Urinary bladder (tissue), 4 donors: ENCODE data around the gene SYT14. TPM values are rescaled to one million over a fixed set of nuclear protein-coding genes. Genes with fewer than 3 reads are reported as not detected.
A peak's percentile ranks its signal among the peaks of the same experiment; 100 is the strongest.

Experiments used
- DNase-seq: peaks from one replicate; pipeline ENCODE4 v3.0.0-alpha.2; 2015; ENCODE audit errors: extremely low spot score
- H3K27ac ChIP-seq: one replicate; pipeline ENCODE4 v1.5.1; 2013; ENCODE audit warnings: low read depth, mild to moderate bottlenecking, moderate library complexity
- H3K36me3 ChIP-seq: one replicate; pipeline ENCODE4 v1.6.1; 2013; ENCODE audit warnings: mild to moderate bottlenecking, moderate library complexity; ENCODE audit not compliant: insufficient read depth
- H3K4me1 ChIP-seq: one replicate; pipeline ENCODE4 v1.6.1; 2013; ENCODE audit warnings: mild to moderate bottlenecking, moderate library complexity; ENCODE audit not compliant: insufficient read depth
- H3K4me3 ChIP-seq: one replicate; pipeline ENCODE4 v1.5.1; 2013; ENCODE audit warnings: low read depth, low read length
- WGBS: extraction: QIAGEN DNeasy Blood & Tissue Kit; methylation state at CpG from one replicate; pipeline ENCODE4 v1.1.7; 2013; 5-methylcytosine and 5-hydroxymethylcytosine counted together
- polyA plus RNA-seq: library from polyadenylated mRNA; stranded (reverse); fragments of 200-250 nt; gene quantifications from one replicate; pipeline ENCODE4 v1.2.3, GENCODE V29; 2013
- total RNA-seq: library from RNA; depleted of rRNA; stranded (reverse); fragments of >200 nt; gene quantifications from one replicate; pipeline ENCODE4 v1.2.3, GENCODE V29; 2014
- donor health status: healthy with polysubstance abuse.
- donor health status: healthy.

The SYT14 gene
- total and polyA plus RNA-seq, 2 donors = 0.05 to 2.4 TPM

DNA sequence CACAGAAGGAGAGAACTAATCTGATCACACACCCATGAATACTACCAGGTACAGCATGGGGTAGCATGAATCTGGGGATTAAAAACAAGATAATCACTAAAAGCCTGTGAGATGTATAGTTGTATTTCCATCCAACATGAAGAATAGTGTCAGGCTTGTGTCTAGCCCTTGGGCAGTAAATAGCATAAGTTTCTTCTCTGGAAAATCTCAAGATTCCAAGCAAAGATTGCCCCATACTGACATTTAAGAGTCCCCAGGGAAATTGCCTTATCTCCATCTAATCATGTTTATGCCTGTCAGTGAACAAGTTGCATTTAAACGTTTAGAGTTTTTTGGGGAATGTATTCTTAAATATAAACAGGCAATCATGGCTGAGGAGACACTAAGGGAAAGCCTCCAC is 185.4 kb downstream of the SYT14 start:
- WGBS = 9% methylated on average over 1 of the region's 1 CpG
- Histone ChIP-seq H3K4me1 (no peaks in the 10 kb centered on the region), H3K36me3 (no peaks in the 10 kb centered on the region), H3K27ac (no peak overlapping the region), H3K4me3 (no peak overlapping the region)
- DNase-seq = no peak

GRCh38 chr1:210123924-210124589 is 186.0 kb downstream of the SYT14 start:
- DNase-seq = no peak
- 35% methylated on average over 2 of the region's 2 CpGs for WGBS
- no peaks in the 10 kb centered on the region for H3K4me1 ChIP-seq

DNA sequence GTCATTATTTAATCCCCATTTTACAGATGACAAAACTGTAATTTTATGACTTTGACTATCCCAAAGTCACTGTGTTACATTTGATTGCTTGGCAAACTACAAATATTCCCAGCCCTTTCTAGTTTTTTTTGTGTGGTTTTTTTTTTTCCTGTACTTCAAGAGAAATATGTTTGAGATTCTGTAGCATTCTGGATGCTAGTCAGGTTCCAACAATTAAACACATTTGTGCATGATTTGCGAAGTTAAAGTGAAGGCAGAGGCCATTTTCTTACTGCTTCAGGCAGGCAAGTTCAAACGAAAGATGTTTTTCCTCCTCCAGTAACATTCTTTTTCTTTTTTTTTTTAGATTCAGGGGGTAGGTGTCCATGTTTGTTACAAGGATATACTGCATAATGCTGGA is 186.7 kb downstream of the SYT14 start:
- Histone ChIP-seq H3K4me1 (no peaks in the 10 kb centered on the region), H3K27ac (no peak overlapping the region), H3K36me3 (no peaks in the 10 kb centered on the region), H3K4me3 (no peak overlapping the region)
- WGBS = 40% methylated on average over 2 of the region's 2 CpGs
- DNase-seq = no peak

More at GRCh38 chr1:210123924-210124589, 186.0 kb downstream of the SYT14 start:
- no peak overlapping the region for H3K4me3 ChIP-seq
- no peaks in the 10 kb centered on the region for H3K36me3 ChIP-seq
- no peak overlapping the region for H3K27ac ChIP-seq

DNA sequence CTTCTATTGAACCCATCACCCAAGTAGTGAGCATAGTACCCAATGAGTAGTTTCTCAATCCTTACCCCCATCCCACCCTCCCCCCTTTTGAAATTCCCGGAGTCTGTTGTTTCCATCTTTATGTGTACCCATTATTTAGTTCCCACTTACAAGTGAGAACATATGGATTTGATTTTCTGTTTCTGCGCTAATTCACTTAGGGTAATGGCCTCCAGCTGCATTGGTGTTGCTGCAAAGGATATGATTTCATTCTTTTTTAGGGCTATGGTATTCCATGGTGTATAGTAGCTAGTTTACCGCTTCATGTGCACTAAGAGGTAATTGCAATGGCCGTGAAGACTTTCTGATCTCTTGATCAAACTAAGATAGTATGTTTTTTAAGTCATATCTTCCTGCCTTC is 187.1 kb downstream of the SYT14 start:
- H3K36me3 ChIP-seq = no peaks in the 10 kb centered on the region
- WGBS = 47% methylated on average over 4 of the region's 4 CpGs
- H3K4me1 ChIP-seq = no peaks in the 10 kb centered on the region
- H3K4me3 ChIP-seq = no peak overlapping the region
- H3K27ac ChIP-seq = no peak overlapping the region
- DNase-seq = no peak

- H3K4me3 ChIP-seq = no peak overlapping the region
- H3K27ac ChIP-seq = no peak overlapping the region
- no peak for DNase-seq
- WGBS = 63% methylated on average over 4 of the region's 4 CpGs
- H3K4me1 ChIP-seq = no peaks in the 10 kb centered on the region
- no peaks in the 10 kb centered on the region for H3K36me3 ChIP-seq
Measured at GRCh38 chr1:210129092-210129491, 191.1 kb downstream of the SYT14 start.

DNA sequence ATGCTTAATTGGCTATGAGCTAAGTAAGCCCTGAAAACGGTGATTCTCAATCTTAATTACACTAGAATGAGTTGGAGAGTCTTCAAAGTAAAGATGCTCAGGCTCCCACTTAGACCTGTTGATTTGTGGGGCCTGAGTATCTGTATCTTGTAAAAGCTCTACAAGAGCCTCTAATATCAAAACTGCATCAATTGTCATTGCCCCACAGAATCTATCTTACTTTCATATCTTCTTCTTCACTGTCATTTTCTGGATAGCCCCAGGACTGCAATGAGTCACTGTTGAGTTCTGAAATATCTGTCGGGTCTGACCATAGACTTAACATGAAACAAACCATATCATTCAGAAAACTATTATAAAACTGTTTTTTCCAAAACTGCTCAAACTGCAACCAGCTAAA is 191.7 kb downstream of the SYT14 start:
- 70% methylated on average over 2 of the region's 2 CpGs for WGBS
- no peaks in the 10 kb centered on the region for H3K36me3 ChIP-seq
- H3K4me1 ChIP-seq = no peaks in the 10 kb centered on the region
- H3K27ac ChIP-seq = no peak overlapping the region
- no peak for DNase-seq
- H3K4me3 ChIP-seq = no peak overlapping the region

- 47% methylated on average over 3 of the region's 3 CpGs for WGBS
- Histone ChIP-seq H3K4me3 (no peak overlapping the region), H3K4me1 (no peaks in the 10 kb centered on the region), H3K27ac (no peak overlapping the region), H3K36me3 (no peaks in the 10 kb centered on the region)
- no peak for DNase-seq
Measured at GRCh38 chr1:210132582-210132981, 194.6 kb downstream of the SYT14 start.

DNA sequence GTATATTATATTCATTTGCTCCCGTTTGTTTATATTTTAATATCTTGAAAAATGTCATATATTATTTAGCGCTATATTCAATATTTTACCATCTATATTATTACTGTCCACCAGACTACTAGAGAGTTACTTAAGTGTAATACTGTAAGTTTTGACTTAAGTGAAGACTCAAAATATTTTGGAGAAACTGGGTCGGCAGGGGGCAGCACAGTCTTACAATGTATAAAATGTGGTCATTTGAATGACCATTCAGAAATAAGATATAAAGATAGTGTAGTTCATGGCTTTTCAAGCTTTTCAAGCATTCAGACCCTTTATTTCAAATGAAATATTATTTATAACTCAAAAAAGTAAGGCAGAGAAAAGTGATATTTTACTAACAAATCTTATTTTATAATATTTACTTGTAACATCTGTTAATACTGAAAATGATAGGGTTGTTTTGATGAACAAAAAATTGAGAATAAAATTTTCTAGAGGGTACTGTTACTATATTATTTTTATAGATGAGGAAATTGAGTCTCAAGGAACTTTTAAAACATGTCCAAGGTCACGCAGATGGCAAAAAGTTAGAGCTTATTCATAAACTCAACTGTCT is 205.5 kb downstream of the SYT14 start:
- Histone ChIP-seq H3K36me3 (no peaks in the 10 kb centered on the region), H3K4me3 (no peak overlapping the region), H3K27ac (no peak overlapping the region), H3K4me1 (no peaks in the 10 kb centered on the region)
- DNase-seq = peak; percentile 39
- WGBS = 31% methylated on average over 4 of the region's 4 CpGs

DNA sequence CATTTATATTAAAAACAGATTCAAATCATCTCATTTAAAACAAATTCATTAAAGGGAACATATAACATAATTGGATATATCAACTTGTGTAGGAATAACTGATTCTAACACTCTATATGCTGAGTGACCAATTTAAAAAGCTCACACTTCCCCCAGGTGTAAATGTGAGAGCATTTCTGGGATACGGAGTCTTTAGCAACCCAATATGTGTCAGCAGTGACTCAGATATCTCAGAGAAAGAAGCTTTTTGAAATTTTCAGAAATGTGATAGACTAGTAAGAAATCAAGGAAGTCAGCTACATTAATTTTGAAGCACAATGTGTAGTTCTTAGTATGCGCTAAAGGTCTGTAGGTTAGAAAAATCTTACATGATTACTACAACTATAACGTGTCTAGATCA is 206.7 kb downstream of the SYT14 start:
- 84% methylated on average over 3 of the region's 3 CpGs for WGBS
- Histone ChIP-seq H3K4me1 (no peaks in the 10 kb centered on the region), H3K27ac (no peak overlapping the region), H3K36me3 (no peaks in the 10 kb centered on the region), H3K4me3 (no peak overlapping the region)
- no peak for DNase-seq

- no peak overlapping the region for H3K27ac ChIP-seq
- no peak overlapping the region for H3K4me3 ChIP-seq
- H3K36me3 ChIP-seq = no peaks in the 10 kb centered on the region
- no peak for DNase-seq
- 46% methylated on average over 3 of the region's 3 CpGs for WGBS
- H3K4me1 ChIP-seq = no peaks in the 10 kb centered on the region
Measured at GRCh38 chr1:210151052-210151672, 213.1 kb downstream of the SYT14 start.

DNA sequence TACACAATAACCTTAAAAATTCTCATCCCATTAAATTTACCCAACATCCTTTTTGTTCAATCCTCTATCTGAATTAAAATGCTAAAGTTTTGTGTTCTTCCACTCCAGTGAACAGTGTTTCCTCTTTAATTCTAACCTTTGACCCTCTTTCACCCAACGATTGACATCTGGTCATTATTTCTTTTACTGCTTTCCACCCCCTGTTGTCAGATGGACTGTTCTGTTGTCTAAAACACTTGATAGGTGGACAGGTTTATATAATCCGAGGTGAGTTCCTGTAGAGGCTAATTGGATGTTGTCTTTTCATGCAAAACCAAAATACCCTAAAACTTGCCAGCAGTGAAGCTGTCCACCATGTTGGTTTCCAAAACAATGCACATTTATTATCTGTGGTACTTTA is 221.2 kb downstream of the SYT14 start:
- WGBS = 21% methylated on average over 2 of the region's 2 CpGs
- no peak for DNase-seq
- Histone ChIP-seq H3K27ac (no peak overlapping the region), H3K36me3 (no peaks in the 10 kb centered on the region), H3K4me3 (no peak overlapping the region), H3K4me1 (no peaks in the 10 kb centered on the region)

- 41% methylated on average over 7 of the region's 7 CpGs for WGBS
- no peaks in the 10 kb centered on the region for H3K36me3 ChIP-seq
Measured at GRCh38 chr1:210170220-210170619, 232.2 kb downstream of the SYT14 start.

GRCh38 chr1:210174133-210174532 is 236.1 kb downstream of the SYT14 start:
- WGBS = 88% methylated on average over 8 of the region's 8 CpGs
- no peak overlapping the region for H3K4me3 ChIP-seq
- H3K4me1 ChIP-seq = no peaks in the 10 kb centered on the region
- DNase-seq = no peak
- no peak overlapping the region for H3K27ac ChIP-seq
- H3K36me3 ChIP-seq = no peaks in the 10 kb centered on the region

More at GRCh38 chr1:210170220-210170619, 232.2 kb downstream of the SYT14 start:
- H3K4me3 ChIP-seq = no peak overlapping the region
- no peak overlapping the region for H3K27ac ChIP-seq
- DNase-seq = no peak
- no peaks in the 10 kb centered on the region for H3K4me1 ChIP-seq

DNA sequence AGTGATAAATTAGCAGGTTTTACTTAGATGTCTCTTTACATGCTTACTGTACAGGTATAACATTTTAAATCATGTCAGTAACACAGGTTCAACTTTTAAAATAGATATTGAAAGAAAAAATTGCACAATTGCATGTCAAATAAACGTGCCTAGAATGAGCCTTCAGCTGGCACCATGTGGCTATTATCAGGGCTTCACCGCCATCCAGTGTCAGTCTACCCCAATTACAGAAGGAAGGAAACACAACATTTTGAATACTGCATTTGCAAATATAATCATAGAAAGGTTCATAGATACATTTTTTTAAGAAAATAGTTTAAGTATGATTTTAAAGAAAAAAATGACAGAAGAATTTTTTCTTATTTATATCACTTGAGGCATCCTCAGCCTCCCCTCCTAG is 247.0 kb downstream of the SYT14 start:
- Histone ChIP-seq H3K4me3 (no peak overlapping the region), H3K4me1 (no peaks in the 10 kb centered on the region), H3K36me3 (no peaks in the 10 kb centered on the region), H3K27ac (no peak overlapping the region)
- DNase-seq = no peak
- WGBS = 60% methylated on average over 2 of the region's 2 CpGs
